Endothelial cell (in vitro differentiated cells): ENCODE data around the gene MYO1E. TPM values are rescaled to one million over a fixed set of nuclear protein-coding genes. Genes with fewer than 3 reads are reported as not detected.

ENCODE experiments used
- DNase-seq: peaks from one replicate; pipeline ENCODE4 v3.0.0; 2021; ENCODE audit warnings: low spot score
- H3K27ac Mint-ChIP-seq: one replicate; pipeline ENCODE4 v1.8.0; 2021; ENCODE audit warnings: mixed read lengths, inconsistent platforms; ENCODE audit not compliant: unreplicated experiment
- H3K27me3 Mint-ChIP-seq: one replicate; pipeline ENCODE4 v1.8.0; 2021; ENCODE audit warnings: mild to moderate bottlenecking, moderate library complexity, mixed read lengths, inconsistent platforms; ENCODE audit not compliant: unreplicated experiment
- H3K36me3 Mint-ChIP-seq: one replicate; pipeline ENCODE4 v1.8.0; 2021; ENCODE audit warnings: mild to moderate bottlenecking, low read depth, mixed read lengths, inconsistent platforms; ENCODE audit not compliant: unreplicated experiment
- H3K4me1 Mint-ChIP-seq: one replicate; pipeline ENCODE4 v1.8.0; 2021; ENCODE audit warnings: mild to moderate bottlenecking, mixed read lengths, inconsistent platforms; ENCODE audit not compliant: unreplicated experiment
- H3K4me3 Mint-ChIP-seq: one replicate; pipeline ENCODE4 v1.8.0; 2021; ENCODE audit warnings: mild to moderate bottlenecking, mixed read lengths, inconsistent platforms; ENCODE audit not compliant: unreplicated experiment
- H3K9me3 Mint-ChIP-seq: one replicate; pipeline ENCODE4 v1.8.0; 2021; ENCODE audit warnings: mixed read lengths, inconsistent platforms; ENCODE audit not compliant: unreplicated experiment
- total RNA-seq: library from RNA; stranded (reverse); fragmentation: NEBNext Ultra II Directional; extraction: Animal tissue kit (Norgen Biotek cat#: 25700); gene quantifications from one replicate; pipeline ENCODE4 v1.2.1, GENCODE V29; 2021; ENCODE audit not compliant: unreplicated experiment
- TF ChIP-seq, protein P1 (sequence below): fragments of 200-600 bp; sonication (generic); IDR thresholded peaks from one replicate; pipeline ENCODE4 v1.5.0; 2021; ENCODE audit warnings: antibody characterized with exemption; ENCODE audit not compliant: unreplicated experiment

Gene MYO1E
- total RNA-seq, 1 donor from 2014 or later, result 146 TPM

DNA sequence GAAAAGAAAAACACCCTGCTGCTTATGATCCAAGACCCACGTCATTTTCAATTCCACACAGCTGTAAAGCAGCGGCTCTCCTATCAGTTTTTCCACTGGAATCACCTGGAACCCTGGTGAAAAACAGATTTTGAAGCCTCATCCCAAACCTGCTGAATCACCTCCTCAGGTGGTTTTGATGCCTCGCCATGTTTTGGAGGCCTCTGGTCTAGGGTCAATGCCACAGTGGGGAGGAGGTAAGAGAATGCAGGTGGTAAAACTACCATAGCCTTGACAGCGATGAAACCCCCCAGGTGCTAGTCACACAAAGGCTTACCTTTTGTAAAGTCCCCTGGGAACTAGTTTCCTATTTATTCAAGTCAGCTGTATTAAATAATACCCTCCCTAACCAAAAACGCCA is 24.8 kb downstream of the MYO1E start:
- Mint-ChIP-seq H3K4me1 (peaks cover 32% of the 10 kb centered on the region), H3K36me3 (peaks cover 6% of the 10 kb centered on the region), H3K27ac (no peak overlapping the region), H3K27me3 (peaks cover 3% of the 10 kb centered on the region), H3K9me3 (no peaks in the 10 kb centered on the region), H3K4me3 (no peak overlapping the region)
- no peak for DNase-seq
- TF ChIP-seq, protein P1, sequence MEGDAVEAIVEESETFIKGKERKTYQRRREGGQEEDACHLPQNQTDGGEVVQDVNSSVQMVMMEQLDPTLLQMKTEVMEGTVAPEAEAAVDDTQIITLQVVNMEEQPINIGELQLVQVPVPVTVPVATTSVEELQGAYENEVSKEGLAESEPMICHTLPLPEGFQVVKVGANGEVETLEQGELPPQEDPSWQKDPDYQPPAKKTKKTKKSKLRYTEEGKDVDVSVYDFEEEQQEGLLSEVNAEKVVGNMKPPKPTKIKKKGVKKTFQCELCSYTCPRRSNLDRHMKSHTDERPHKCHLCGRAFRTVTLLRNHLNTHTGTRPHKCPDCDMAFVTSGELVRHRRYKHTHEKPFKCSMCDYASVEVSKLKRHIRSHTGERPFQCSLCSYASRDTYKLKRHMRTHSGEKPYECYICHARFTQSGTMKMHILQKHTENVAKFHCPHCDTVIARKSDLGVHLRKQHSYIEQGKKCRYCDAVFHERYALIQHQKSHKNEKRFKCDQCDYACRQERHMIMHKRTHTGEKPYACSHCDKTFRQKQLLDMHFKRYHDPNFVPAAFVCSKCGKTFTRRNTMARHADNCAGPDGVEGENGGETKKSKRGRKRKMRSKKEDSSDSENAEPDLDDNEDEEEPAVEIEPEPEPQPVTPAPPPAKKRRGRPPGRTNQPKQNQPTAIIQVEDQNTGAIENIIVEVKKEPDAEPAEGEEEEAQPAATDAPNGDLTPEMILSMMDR, result no peak

DNA sequence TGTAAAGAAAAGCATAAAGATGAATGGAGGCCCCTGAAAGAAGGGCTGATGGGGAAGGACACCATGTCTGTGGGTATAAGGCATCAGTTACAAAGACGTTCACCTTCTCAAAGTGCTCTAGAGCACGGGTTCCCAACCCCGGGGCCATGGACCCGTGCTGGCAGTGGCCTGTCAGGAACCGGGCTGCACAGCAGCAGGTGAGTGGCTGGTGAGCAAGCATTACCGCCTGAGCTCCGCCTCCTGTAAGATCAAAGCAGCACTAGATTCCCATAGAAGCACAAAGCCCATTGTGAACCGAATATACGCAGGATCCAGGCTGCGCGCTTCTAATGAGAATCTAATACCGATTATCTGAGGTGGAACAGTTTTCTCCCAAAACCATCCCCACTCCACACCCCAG is 25.7 kb downstream of the MYO1E start:
- Mint-ChIP-seq H3K4me1 (peaks cover 23% of the 10 kb centered on the region), H3K27ac (no peak overlapping the region), H3K9me3 (no peaks in the 10 kb centered on the region), H3K27me3 (peaks cover 2% of the 10 kb centered on the region), H3K36me3 (peaks cover 4% of the 10 kb centered on the region), H3K4me3 (no peak overlapping the region)
- no peak for DNase-seq
- TF ChIP-seq, protein P1, result no peak

DNA sequence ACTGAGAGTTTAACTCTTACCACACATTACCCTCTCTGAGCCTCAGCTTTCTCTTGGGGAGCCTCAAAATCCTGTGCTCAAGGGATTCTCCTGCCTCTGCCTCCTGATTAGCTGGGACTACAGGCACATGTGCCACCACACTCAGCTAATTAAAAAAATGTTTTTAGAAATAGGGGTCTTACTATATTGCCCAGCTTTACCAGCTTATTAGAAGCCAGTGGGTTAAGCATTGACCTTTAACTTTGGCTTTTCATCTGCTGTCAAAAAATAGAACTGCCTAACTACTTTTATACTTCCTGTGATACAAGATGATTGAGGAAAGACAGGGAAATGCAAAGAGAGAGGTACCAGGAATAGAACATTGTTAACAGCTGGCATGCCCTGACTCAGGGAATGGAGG is 27.3 kb downstream of the MYO1E start:
- no peaks in the 10 kb centered on the region for H3K27me3 Mint-ChIP-seq
- peaks cover 3% of the 10 kb centered on the region for H3K36me3 Mint-ChIP-seq
- TF ChIP-seq, protein P1, result no peak
- H3K9me3 Mint-ChIP-seq, result no peaks in the 10 kb centered on the region
- peaks cover 8% of the 10 kb centered on the region for H3K4me1 Mint-ChIP-seq
- H3K4me3 Mint-ChIP-seq, result no peak overlapping the region
- H3K27ac Mint-ChIP-seq, result no peak overlapping the region
- no peak for DNase-seq

DNA sequence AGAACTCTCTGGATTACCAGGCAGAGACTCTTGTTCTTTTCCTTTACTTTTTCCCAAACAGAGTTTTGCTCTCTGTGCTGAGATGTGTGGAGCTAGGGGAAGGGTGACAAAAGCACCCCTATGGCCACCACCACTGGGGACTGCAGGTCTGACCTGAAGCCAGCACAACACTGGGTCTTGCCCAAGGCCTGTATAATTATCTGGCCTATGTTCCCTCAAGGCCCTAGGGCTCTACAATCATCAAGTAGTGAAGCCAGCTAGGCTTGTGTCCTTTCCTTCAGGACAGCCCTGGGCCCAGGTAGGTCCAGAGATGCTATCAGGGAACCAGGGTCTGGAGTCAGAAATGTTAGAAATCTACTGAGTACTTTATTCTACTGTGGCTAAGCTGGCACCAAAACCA is 28.4 kb downstream of the MYO1E start:
- no peaks in the 10 kb centered on the region for H3K9me3 Mint-ChIP-seq
- H3K27me3 Mint-ChIP-seq, result no peaks in the 10 kb centered on the region
- no peaks in the 10 kb centered on the region for H3K36me3 Mint-ChIP-seq
- no peak overlapping the region for H3K27ac Mint-ChIP-seq
- no peak overlapping the region for H3K4me3 Mint-ChIP-seq
- no peak for DNase-seq
- TF ChIP-seq, protein P1, result no peak
- no peaks in the 10 kb centered on the region for H3K4me1 Mint-ChIP-seq

DNA sequence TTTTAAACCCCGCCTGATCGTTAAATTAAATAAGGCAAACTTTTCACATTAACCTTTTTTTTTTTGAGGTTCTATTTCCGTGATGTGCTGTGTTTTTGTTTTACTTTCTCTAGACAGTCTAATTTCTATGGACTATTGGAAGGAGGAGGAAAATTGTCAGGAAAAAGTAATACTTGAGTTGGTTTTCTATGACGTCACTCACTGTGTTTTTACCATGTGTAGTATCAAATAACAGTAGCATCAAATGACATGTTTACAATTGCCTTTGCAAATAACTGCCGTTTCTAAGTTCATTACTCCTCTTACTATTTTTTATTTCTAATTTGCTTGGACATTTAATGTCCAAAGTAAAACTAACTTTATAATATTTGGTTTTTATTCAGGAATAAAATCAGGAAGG is 32.3 kb downstream of the MYO1E start:
- H3K9me3 Mint-ChIP-seq, result no peaks in the 10 kb centered on the region
- no peak overlapping the region for H3K4me3 Mint-ChIP-seq
- no peaks in the 10 kb centered on the region for H3K36me3 Mint-ChIP-seq
- DNase-seq, result no peak
- no peaks in the 10 kb centered on the region for H3K27me3 Mint-ChIP-seq
- no peaks in the 10 kb centered on the region for H3K4me1 Mint-ChIP-seq
- no peak overlapping the region for H3K27ac Mint-ChIP-seq
- TF ChIP-seq, protein P1, result no peak
